CD8-positive, alpha-beta memory T cell (primary cell): ENCODE measurements around the gene GTPBP6. TPM values are rescaled to one million over a fixed set of nuclear protein-coding genes. Genes with fewer than 3 reads are reported as not detected.
A peak's percentile ranks its signal among the peaks of the same experiment; 100 is the strongest.

Experiments
- CTCF ChIA-PET: fragments of 350-600 bp; sonication (Branson Sonifier 250); formaldehyde crosslinking; loops from one replicate; lab custom pipeline; 2021; ENCODE audit warnings: antibody characterized with exemption; lab: Charles Lee
- POLR2A ChIA-PET: fragments of 350-600 bp; sonication (Branson Sonifier 250); formaldehyde crosslinking; loops from one replicate; lab custom pipeline; 2021; ENCODE audit warnings: antibody characterized with exemption; lab: Charles Lee
- DNase-seq, 5 donors: peaks; one replicate each; pipeline versions ENCODE4 v3.0.0 to v3.0.0-alpha.2; 2020 to 2022; ENCODE audit warnings: mixed read lengths in 1 of 5
- H3K27ac ChIP-seq: one replicate; pipeline ENCODE4 v1.7.0; 2013; ENCODE audit warnings: low read depth, mild to moderate bottlenecking, low read length, moderate library complexity
- H3K27me3 ChIP-seq: 2 replicates; pipeline ENCODE4 v1.7.0; 2013; ENCODE audit warnings: low read length, mild to moderate bottlenecking; ENCODE audit not compliant: insufficient read depth, poor library complexity, severe bottlenecking
- H3K36me3 ChIP-seq: 2 replicates; pipeline ENCODE4 v1.7.0; 2013; ENCODE audit warnings: mild to moderate bottlenecking, low read length, moderate library complexity; ENCODE audit not compliant: insufficient read depth
- H3K4me1 ChIP-seq: 2 replicates; pipeline ENCODE4 v1.7.0; 2013; ENCODE audit warnings: mild to moderate bottlenecking, low read length, moderate library complexity; ENCODE audit not compliant: insufficient read depth
- H3K4me3 ChIP-seq: 2 replicates; pipeline ENCODE4 v1.7.0; 2013; ENCODE audit warnings: mild to moderate bottlenecking, low read length
- H3K9me3 ChIP-seq: 2 replicates; pipeline ENCODE4 v1.7.0; 2013; ENCODE audit warnings: mild to moderate bottlenecking, low read length
- H3K27ac Mint-ChIP-seq, 8 donors: one replicate each; pipeline ENCODE4 v1.8.0; 2020 to 2021; ENCODE audit warnings: mixed read lengths in 8 of 8, mild to moderate bottlenecking in 6 of 8, inconsistent platforms in 3 of 8, moderate library complexity in 3 of 8
- H3K27me3 Mint-ChIP-seq, 2 donors: one replicate each; pipeline ENCODE4 v1.8.0; 2020 to 2021; ENCODE audit warnings: mixed read lengths in 2 of 2, mild to moderate bottlenecking in 1 of 2, moderate library complexity in 1 of 2
- H3K36me3 Mint-ChIP-seq, 3 donors: one replicate each; pipeline ENCODE4 v1.8.0; 2020 to 2021; ENCODE audit warnings: mixed read lengths in 3 of 3, inconsistent platforms in 1 of 3, mild to moderate bottlenecking in 1 of 3
- H3K4me1 Mint-ChIP-seq, 3 donors: one replicate each; pipeline ENCODE4 v1.8.0; 2020 to 2021; ENCODE audit warnings: mixed read lengths in 3 of 3, inconsistent platforms in 1 of 3, mild to moderate bottlenecking in 1 of 3
- H3K4me3 Mint-ChIP-seq, 7 donors: one replicate each; pipeline ENCODE4 v1.8.0; 2020 to 2021; ENCODE audit warnings: mixed read lengths in 7 of 7, mild to moderate bottlenecking in 6 of 7, moderate library complexity in 4 of 7, inconsistent platforms in 2 of 7
- H3K9me3 Mint-ChIP-seq, 5 donors: one replicate each; pipeline ENCODE4 v1.8.0; 2020 to 2022; ENCODE audit warnings: mixed read lengths in 5 of 5, mild to moderate bottlenecking in 3 of 5, moderate library complexity in 2 of 5, inconsistent platforms in 1 of 5
- polyA plus RNA-seq: library from polyadenylated mRNA; unstranded; fragments of 300-500 nt; fragmentation: Illumina TruSeq; gene quantifications from one replicate; pipeline ENCODE4 v1.2.3, GENCODE V29; 2021
- total RNA-seq, 2 experiments: library from RNA; stranded (reverse); gene quantifications; one replicate each; pipeline ENCODE4 v1.2.3, GENCODE V29; 2021

GTPBP6 gene
- total and polyA plus RNA-seq, 3 experiments from 2014 or later = 55.7 to 78.5 (median 77.8) TPM

DNA sequence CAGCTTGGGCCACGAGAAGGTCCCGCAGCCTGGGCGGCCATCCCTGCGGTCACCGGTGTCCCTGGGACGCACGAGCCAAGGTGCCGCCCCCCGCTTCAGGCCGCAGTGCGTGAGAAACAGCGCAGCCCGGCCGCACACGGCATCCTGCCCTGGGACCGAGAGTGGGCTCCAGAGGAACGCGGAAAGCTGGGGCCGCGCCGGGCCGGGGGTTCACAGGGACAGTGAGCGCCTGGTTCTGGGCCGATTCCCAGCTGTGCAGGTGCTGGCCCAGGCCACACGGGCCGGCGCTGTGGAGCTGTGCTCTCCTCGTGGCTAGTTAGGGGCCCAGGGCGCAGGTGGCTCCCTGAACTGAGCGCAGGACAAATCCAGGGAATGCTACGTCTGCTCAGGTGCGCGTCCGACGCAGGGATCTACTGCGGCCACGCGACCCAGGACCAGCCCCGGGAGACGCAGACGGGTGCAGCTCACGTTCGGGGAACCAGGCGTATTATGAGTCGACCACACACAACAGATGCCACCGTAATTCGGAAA, 25.8 kb upstream of the GTPBP6 start:
- Mint-ChIP-seq H3K9me3 (no peaks in the 10 kb centered on the region), H3K4me3 (no peak overlapping the region), H3K4me1 (no peaks in the 10 kb centered on the region), H3K36me3 (peaks cover 0 to 20% (median 4%) of the 10 kb centered on the region in 3 donors), H3K27ac (no peak overlapping the region), H3K27me3 (no peaks in the 10 kb centered on the region)
- Histone ChIP-seq H3K36me3 (no peaks in the 10 kb centered on the region), H3K4me1 (no peaks in the 10 kb centered on the region), H3K4me3 (no peak overlapping the region), H3K9me3 (no peaks in the 10 kb centered on the region), H3K27ac (no peak overlapping the region), H3K27me3 (no peaks in the 10 kb centered on the region)
- peak in 1 of 5 donors; percentile 32 for DNase-seq
- ChIA-PET POLR2A (no interaction called here), CTCF (no interaction called here)

DNA sequence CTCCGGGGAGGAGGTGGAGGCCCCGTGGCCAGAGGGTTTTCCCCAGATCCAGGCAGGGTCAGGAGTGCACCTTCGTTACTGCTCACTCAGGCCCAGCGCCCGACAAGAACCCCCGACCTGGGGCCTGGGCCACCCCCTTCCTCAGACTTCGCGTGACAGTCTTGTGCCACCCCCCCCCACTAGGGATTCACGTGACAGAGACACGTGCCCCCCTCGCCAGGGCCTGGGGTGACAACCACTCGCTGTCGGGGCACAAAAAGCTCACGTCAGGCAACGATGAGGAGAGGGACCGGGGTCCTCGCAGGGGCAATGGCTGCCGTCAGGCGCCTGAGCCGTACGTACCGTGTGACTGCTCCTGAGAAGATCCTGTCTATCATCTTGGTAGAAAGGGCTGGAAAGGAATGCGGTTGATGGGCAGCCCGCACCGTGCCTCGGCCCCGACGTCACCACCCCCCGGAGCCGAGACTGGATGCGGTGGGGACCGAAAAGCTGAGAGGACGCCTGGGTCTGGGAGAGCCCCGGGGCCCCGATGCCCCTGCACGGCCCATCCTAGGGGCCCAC, 23.0 kb upstream of the GTPBP6 start:
- no peaks in the 10 kb centered on the region for H3K9me3 Mint-ChIP-seq
- peaks cover 0 to 1% (median 0%) of the 10 kb centered on the region in 3 donors for H3K4me1 Mint-ChIP-seq
- peak in 1 of 5 donors; percentile 44 for DNase-seq
- no peak overlapping the region for H3K27ac ChIP-seq
- H3K27me3 ChIP-seq = no peaks in the 10 kb centered on the region
- no peak overlapping the region for H3K27ac Mint-ChIP-seq
- H3K4me3 ChIP-seq = no peak overlapping the region
- H3K36me3 Mint-ChIP-seq = peaks cover under 1 to 22% (median 7%) of the 10 kb centered on the region in 3 donors
- no peaks in the 10 kb centered on the region for H3K27me3 Mint-ChIP-seq
- no peaks in the 10 kb centered on the region for H3K36me3 ChIP-seq
- H3K9me3 ChIP-seq = no peaks in the 10 kb centered on the region
- ChIA-PET CTCF (no interaction called here), POLR2A (no interaction called here)
- H3K4me1 ChIP-seq = no peaks in the 10 kb centered on the region
- H3K4me3 Mint-ChIP-seq = no peak overlapping the region

DNA sequence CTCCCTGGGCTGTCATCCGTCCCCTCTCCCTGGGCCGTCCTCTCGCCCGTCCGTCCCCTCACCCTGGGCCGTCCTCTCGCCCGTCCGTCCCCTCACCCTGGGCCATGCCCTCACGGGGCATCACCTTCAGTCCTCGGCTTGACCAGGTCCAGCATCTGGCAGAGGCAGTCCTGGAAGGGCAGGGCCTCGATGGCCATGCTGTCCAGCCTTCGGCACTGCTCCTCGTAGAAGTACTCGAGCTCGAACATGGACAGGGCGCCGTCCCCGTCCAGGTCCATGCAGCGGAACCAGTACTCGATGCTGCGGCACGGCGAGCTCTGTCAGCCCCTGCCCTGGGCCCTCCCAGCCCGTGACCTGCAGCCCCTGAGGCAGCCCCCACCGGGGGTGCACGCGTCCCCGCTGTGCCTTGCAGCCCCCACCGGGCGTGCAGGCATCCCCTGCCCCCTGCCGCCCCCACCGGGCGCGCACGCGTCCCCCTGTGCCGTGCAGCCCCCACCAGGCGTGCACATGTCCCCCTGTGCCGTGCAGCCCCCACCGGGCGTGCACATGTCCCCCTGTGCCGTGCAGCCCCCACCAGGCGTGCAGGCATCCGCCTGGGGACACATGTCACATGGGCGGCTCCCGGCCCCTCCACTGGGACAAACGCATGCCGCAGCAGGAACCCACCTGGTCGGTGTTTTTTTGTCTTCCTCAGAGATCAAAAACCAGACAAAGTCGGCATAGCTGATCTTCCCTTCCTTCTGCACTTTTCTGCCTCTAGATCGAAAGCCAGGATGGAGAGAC, 22.2 kb upstream of the GTPBP6 start:
- H3K36me3 ChIP-seq = no peaks in the 10 kb centered on the region
- Mint-ChIP-seq H3K4me1 (peaks cover 0 to 5% (median 0%) of the 10 kb centered on the region in 3 donors), H3K4me3 (no peak overlapping the region), H3K27ac (no peak overlapping the region), H3K9me3 (no peaks in the 10 kb centered on the region), H3K36me3 (peaks cover 6 to 28% (median 12%) of the 10 kb centered on the region in 3 donors), H3K27me3 (no peaks in the 10 kb centered on the region)
- CTCF ChIA-PET = no interaction called here
- H3K9me3 ChIP-seq = no peaks in the 10 kb centered on the region
- DNase-seq = peak in 1 of 5 donors; percentile 47
- no peak overlapping the region for H3K27ac ChIP-seq
- no peak overlapping the region for H3K4me3 ChIP-seq
- H3K4me1 ChIP-seq = no peaks in the 10 kb centered on the region
- POLR2A ChIA-PET = no interaction called here
- no peaks in the 10 kb centered on the region for H3K27me3 ChIP-seq

DNA sequence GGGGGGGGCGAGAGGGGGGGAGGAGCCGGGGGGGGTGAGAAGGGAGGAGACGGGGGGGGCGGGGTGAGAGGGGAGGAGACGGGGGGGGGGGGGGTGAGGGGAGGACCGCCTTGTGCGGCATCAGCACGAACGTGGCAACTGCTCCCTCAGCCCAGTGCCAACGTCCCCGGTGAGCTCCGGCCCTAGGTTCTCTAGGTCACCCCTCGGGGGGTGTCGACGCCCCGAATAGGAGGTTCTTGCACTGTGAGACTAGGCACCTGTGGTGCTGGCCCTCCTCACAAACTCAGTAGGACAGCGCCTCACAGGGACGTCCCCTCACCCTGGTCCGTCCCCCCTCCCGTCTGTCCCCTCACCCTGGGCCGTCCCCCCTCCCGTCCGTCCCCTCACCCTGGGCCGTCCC, 21.5 kb upstream of the GTPBP6 start:
- Mint-ChIP-seq H3K9me3 (no peaks in the 10 kb centered on the region), H3K27ac (no peak overlapping the region), H3K4me3 (no peak overlapping the region), H3K4me1 (peaks cover 0 to 5% (median 0%) of the 10 kb centered on the region in 3 donors), H3K36me3 (peaks cover 6 to 33% (median 12%) of the 10 kb centered on the region in 3 donors), H3K27me3 (no peaks in the 10 kb centered on the region)
- ChIA-PET CTCF (no interaction called here), POLR2A (no interaction called here)
- Histone ChIP-seq H3K9me3 (no peaks in the 10 kb centered on the region), H3K4me1 (no peaks in the 10 kb centered on the region), H3K27ac (no peak overlapping the region), H3K27me3 (no peaks in the 10 kb centered on the region), H3K36me3 (no peaks in the 10 kb centered on the region), H3K4me3 (no peak overlapping the region)
- peak in 1 of 5 donors; percentile 43 for DNase-seq

DNA sequence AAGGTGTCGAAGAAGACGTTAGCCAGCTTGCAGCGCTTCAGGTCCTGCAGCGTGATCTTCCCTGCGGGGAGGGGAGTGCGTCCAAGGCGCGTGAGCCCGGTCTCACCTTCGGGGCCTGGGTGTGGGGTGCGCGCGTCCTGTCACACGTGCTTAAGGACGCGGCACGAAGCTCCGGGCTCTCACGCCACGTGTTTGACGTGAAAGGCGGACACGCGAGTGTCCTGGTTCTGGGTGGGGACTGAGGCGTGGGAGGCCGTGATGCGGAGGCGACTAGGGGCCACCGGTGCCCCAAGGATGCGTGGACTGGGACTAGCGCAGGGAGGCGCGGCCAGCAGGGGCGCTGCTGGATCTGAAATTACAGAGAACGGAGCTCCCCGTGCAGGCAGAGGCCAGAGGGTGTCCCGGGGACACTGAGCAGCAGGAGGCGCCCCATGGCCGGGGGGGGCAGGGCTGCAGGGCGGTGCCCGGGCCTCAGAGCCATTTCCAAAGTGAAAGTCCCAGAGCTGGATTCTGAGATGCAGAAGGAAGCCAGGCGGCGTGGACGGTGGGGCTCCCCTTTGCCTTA, 20.3 kb upstream of the GTPBP6 start:
- H3K36me3 Mint-ChIP-seq = peaks cover 6 to 30% (median 12%) of the 10 kb centered on the region in 3 donors

DNA sequence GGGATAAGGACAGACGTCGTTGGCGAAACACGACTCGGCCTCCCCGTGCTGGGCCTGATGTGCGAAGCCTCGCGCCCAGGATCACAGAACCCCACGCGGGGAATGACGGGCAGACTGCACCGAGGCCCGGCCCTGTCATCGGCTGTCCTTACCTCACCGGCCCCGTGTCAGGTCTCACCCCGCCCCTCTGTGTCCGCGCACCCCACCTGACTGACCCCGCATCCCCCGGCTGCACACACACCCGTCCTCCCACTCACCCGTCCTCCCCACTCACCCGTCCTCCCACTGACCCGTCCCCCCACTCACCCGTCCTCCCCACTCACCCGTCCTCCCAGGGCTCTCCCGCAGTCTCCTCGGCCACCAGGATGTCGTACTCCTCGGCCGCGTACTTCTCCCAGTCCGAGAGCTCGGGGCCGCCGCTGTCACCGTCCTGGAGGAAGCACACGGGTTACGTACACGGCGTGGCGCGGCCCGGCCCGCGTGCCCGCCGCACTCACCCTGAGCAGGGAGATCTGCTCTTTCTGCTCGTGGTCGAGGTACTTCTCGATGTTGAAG, 19.8 kb upstream of the GTPBP6 start:
- Mint-ChIP-seq H3K27ac (no peak overlapping the region), H3K9me3 (no peaks in the 10 kb centered on the region), H3K27me3 (no peaks in the 10 kb centered on the region), H3K4me3 (no peak overlapping the region), H3K4me1 (peaks cover 0 to 5% (median 0%) of the 10 kb centered on the region in 3 donors), H3K36me3 (peaks cover 6 to 30% (median 12%) of the 10 kb centered on the region in 3 donors)
- Histone ChIP-seq H3K9me3 (no peaks in the 10 kb centered on the region), H3K4me3 (no peak overlapping the region), H3K27me3 (no peaks in the 10 kb centered on the region), H3K36me3 (no peaks in the 10 kb centered on the region), H3K4me1 (no peaks in the 10 kb centered on the region), H3K27ac (no peak overlapping the region)
- ChIA-PET POLR2A (no interaction called here), CTCF (no interaction called here)
- DNase-seq = peak in 1 of 5 donors; percentile 47

More for the DNA sequence above, 20.3 kb upstream of the GTPBP6 start:
- Histone ChIP-seq H3K27me3 (no peaks in the 10 kb centered on the region), H3K9me3 (no peaks in the 10 kb centered on the region), H3K4me1 (no peaks in the 10 kb centered on the region), H3K4me3 (no peak overlapping the region), H3K27ac (no peak overlapping the region), H3K36me3 (no peaks in the 10 kb centered on the region)
- Mint-ChIP-seq H3K9me3 (no peaks in the 10 kb centered on the region), H3K4me3 (no peak overlapping the region), H3K27ac (peak overlapping the region in 1 of 8 donors; percentile 88), H3K4me1 (peaks cover 0 to 5% (median 0%) of the 10 kb centered on the region in 3 donors), H3K27me3 (no peaks in the 10 kb centered on the region)
- ChIA-PET POLR2A (no interaction called here), CTCF (no interaction called here)
- no peak for DNase-seq

DNA sequence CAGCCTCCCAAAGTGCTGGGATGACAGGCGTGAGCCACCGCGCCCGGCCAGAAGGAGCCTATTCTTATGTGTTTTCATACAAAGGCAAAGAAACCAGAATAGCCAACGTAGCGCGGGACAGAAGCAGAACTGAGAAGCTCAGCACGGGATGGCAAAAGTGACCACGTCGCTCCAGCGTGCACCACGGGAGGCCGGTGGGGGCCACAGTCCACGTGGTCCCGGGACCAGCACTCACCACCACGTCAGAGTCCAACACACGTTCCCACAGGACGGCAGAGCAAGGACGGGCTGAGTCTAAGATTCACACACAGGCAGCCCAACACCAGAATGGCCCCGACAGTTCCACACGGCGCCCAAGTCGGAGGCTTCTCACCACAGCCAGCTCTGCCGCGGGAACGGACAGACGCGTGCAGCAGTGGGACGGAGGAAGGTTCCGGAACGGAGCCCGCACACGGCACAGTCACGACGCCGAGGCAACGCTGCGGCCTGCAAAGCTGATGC, 18.8 kb upstream of the GTPBP6 start:
- Mint-ChIP-seq H3K36me3 (peaks cover 6 to 30% (median 12%) of the 10 kb centered on the region in 3 donors), H3K27ac (peak overlapping the region in 2 of 8 donors; percentile 46 to 51), H3K4me3 (peak overlapping the region in 1 of 7 donors; percentile 42), H3K9me3 (no peaks in the 10 kb centered on the region), H3K27me3 (no peaks in the 10 kb centered on the region), H3K4me1 (peaks cover 0 to 5% (median 0%) of the 10 kb centered on the region in 3 donors)
- Histone ChIP-seq H3K4me1 (no peaks in the 10 kb centered on the region), H3K27me3 (no peaks in the 10 kb centered on the region), H3K36me3 (no peaks in the 10 kb centered on the region), H3K27ac (no peak overlapping the region), H3K4me3 (no peak overlapping the region), H3K9me3 (no peaks in the 10 kb centered on the region)
- ChIA-PET POLR2A (no interaction called here), CTCF (no interaction called here)
- peak in 1 of 5 donors; percentile 42 for DNase-seq
